ENCODE results near the gene SOX12.

SOX12 gene

GRCh38 chr20:325045-325888, at the start of gene SOX12:
Gene SOX12 (plus strand): TSS chr20:325552. CDS start chr20:325925, 373 bp downstream.
- peak; percentile 97 for DNase-seq

DNA sequence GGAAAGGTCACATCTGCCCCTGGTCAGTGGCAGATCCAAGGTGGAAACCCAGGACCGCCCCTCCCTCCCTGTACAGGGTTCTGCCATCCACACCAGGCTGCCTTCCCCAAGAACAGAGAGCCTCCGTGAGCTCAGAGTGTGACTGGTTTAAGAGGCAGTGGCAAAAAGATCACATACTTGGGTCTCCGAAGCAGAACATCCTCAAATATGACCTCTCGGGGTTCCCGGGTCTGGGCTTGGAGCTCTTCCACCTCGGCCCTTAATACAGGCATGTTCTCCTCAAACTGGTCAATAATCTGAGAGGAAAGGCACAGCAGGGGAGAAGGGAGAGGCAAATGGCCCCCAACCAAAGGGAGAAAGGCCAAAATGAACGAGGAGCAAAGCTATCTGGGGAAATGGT, 49.6 kb upstream of the SOX12 start:
- no peak for DNase-seq

- no peak for DNase-seq
These were observed 48.5 kb upstream of the SOX12 start for GRCh38 chr20:276620-277495.

DNA sequence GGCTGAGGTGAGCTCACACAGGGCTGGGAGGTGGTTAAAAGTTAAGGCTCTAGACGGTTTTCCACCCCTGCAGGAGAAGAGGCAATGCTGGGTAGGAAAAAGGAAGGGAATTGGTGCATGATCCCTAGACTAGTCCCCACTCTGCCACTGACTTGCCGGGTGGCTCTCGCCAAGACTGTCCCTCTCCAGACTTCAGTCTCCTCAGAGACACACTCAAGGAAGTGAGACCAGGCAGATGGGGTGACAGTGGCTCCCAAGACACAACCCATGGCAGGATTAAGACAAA, 47.9 kb upstream of the SOX12 start:
- DNase-seq = no peak

DNA sequence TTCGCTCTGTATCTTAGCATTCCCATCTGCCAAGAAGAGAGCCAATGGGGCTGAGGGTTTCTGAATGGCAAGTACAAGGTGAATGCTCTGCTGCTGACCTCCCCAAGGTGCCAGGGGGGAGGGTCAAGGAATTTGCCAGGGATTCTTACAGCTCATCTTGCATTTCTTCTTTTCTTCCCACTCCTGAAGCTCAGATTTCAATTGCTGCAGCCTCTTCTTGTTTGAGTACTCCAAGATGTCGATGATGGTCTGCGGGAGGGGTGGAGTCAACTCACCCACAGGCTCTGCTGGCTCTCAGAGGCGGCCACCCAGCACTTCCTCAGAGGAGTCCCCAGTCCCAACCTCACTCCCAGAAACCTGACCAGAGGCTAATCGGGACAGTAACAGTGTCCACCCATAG, 47.2 kb upstream of the SOX12 start:
- DNase-seq = no peak

DNA sequence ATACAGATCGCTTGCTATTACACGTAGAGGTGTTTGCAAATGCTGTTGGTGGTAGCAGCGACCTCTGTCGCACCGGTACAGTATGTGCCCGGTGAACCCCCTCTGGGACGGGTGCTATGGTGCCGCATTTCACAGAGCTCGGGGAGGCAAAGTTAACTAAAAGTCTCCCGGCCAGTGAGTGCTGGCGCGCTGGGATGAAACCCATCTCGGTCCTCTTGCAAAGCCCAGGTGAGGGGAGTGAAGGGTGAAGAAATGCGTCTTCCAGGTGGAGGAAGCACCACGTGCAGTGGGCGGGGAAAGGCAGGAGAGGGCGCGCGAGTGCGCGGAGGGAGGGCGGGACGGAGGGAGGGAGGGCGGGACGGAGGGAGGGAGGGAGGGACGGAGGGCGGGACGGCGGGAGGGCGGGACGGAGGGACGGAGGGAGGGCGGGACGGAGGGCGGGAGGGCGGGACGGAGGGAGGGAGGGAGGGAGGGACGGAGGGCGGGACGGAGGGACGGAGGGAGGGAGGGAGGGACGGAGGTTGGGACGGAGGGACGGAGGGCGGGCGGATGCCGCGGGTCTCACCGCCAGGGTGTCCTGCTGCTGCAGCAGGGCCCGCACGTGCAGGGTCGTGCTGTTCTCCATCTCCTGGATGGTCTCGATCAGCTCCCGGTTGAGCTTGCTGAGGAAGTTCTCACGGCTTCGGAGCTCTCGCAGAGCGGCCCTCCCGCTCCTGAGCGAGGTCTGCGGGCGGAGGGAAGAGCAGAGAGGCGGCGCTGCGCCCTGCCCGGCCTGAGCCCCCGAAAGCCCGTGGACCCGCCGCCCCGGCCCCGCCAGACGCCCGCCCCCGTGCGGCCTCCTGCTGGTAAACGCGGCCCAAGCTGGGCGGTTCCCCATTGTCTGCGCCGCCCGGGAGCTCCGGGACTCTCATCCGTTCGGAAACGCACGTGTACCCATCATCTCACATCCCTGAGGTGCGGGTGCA, 46.5 kb upstream of the SOX12 start:
- DNase-seq = no peak

DNA sequence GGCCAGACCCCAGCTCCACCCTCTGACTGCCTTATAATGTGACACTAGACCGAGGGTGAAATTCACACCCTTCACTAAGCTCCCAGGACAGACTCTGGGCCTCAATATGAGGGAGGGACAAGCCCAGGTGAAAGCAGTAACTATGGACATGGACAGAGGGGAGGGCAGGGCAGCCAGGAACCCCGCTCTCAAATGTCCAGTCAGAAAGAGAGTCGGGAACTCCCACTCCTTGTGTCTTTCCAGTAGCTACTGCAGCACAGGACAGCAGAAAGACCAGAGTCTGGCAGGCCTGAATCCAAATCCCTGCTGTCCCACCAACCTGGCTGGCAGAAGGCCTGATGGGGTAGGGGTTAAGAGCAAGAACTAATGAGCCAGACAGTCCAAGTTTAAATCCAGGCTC, 41.2 kb upstream of the SOX12 start:
- no peak for DNase-seq

GRCh38 chr20:286508-286907, 38.8 kb upstream of the SOX12 start:
- DNase-seq = no peak

DNA sequence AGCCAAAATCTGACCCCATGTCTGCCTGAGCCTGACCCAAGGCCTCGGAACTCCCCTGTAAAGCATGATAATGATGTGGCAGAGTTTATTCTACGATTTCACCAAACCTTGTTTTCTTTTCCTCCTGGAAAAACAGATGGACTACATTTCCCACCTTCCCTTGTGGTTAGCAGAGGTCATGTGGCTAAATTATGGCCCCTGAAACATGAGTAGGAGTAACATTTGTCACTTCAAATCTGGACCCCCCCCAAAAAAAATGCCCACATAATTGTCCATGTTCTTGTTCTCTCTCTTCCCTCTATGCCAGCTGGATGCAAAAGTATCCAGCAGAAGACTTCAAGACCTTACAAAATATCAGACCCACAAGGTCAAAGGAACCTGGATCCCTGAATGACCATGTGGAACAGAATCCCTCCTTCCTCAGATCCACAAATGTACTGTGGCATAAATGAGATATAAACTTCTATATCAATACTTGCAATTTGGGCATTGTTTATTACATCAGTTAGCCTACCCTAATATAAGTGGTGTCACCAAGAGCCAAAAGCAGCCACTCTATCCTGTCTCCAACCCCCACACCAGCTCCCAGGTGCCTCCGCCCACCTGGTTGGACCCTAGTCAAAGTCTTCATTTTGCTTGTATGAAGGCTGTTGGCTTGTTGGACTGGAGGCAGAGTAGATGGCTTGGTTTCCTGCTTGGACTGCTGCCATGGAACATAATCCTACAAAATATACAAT, 36.2 kb upstream of the SOX12 start:
- DNase-seq = no peak

DNA sequence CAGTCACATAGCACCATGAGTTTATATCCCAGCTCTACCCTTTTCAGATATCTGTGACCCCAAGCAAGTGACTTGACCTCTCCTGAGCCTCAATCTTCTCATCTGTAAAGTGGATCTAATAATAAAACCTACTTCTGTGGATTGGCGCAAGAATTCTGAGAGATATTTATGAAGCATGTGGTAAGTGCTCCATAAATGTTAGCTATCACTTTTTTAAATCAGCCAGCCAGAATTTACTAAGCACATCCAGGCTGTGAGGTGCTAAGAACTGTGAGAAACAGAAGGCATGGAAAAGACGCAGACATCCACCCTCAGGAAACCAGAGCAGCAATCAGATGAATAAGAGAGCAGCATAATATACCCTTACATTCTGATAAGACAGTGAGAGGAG, 35.7 kb upstream of the SOX12 start:
- no peak for DNase-seq

- peak; percentile 93 for DNase-seq
These were observed 35.1 kb upstream of the SOX12 start, which contains the start of gene C20orf96 for GRCh38 chr20:290084-290831. Gene C20orf96 (minus strand): TSS chr20:290750. CDS start chr20:290610, 140 bp downstream.

DNA sequence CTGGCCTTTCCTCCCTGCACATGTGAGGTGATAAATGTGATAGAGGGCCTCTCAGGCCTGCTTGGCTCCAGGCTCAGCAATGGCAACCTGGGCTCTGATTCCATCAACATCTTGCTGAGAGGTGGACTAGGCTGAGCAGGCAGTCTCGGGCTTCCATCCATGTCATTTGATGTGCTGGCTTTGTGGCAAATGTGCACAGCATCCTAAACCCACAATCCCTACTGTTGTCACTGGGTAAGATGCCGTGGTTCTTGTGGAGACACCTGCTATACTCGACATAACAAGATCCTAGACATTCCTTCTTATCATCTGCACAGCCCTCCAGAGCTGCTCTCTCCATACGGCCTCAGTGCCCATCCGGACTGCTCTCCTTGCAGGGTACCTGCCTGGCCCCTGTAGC, 30.8 kb upstream of the SOX12 start:
- DNase-seq = no peak

DNA sequence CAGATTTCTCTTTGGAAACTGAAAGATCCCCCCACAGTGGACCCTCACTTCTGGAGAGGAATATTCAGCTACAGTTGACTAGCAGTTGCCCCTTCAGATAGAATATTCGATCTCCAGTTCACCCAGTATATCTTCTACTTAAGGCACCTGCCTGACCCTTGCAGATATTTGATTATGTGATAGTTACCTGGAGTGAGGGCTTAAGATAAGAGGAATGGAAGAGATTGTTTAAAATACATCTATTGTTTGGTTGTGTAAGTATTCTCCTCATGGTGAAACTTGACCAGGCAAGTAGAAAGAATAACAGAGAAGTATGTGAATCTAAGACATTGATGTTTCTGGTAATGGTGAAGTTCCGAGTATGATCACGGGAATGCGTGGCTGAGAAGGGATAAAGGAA, 29.5 kb upstream of the SOX12 start:
- no peak for DNase-seq

DNA sequence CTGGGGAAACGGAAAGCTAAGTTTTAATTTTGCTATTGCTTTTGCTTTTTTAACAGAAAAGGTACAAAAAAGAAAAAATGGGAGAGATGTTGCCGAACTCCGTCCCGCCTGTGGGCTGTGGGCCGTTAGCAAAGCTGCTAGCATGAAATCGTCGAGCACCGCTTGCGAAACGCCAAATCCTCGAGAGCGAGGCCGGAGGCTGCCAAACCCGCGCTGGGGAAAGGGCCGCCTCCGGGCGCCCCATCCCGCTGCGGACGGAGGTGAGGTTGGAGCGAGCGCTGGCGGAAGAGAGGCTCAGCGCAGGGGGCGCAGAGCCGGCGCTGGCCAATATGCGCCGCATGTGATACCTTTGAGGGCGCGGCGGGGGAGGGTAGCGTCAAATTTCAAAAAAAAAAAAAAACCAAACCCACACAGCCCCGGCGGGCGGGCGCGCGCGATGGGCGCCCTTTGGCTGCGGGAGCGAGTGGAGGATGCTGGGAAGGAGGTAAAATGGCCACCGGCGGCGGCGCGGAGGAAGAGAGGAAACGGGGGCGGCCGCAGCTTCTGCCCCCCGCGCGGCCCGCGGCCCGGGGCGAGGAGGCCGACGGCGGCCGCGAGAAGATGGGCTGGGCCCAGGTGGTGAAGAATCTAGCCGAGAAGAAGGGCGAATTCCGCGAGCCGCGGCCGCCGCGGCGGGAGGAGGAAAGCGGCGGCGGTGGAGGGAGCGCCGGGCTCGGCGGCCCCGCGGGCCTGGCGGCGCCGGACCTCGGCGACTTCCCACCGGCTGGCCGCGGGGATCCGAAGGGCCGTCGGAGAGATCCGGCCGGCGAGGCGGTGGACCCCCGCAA, 28.0 kb upstream of the SOX12 start, which contains the start of gene ZCCHC3:
ZCCHC3 (plus strand) TSS at position 473 of the 827 bp plus-strand sequence; CDS start at position 490, 17 bp downstream.
- DNase-seq = peak; percentile 96

- DNase-seq = peak; percentile 84
These were observed 27.2 kb upstream of the SOX12 start for GRCh38 chr20:297925-298775.

GRCh38 chr20:298776-299391, 26.5 kb upstream of the SOX12 start:
- DNase-seq = no peak

GRCh38 chr20:300345-300990, 24.9 kb upstream of the SOX12 start:
- DNase-seq = no peak
